ENCODE measurements around the gene HOXD10.
A peak's percentile ranks its signal among the peaks of the same experiment; 100 is the strongest.

Gene HOXD10

DNA sequence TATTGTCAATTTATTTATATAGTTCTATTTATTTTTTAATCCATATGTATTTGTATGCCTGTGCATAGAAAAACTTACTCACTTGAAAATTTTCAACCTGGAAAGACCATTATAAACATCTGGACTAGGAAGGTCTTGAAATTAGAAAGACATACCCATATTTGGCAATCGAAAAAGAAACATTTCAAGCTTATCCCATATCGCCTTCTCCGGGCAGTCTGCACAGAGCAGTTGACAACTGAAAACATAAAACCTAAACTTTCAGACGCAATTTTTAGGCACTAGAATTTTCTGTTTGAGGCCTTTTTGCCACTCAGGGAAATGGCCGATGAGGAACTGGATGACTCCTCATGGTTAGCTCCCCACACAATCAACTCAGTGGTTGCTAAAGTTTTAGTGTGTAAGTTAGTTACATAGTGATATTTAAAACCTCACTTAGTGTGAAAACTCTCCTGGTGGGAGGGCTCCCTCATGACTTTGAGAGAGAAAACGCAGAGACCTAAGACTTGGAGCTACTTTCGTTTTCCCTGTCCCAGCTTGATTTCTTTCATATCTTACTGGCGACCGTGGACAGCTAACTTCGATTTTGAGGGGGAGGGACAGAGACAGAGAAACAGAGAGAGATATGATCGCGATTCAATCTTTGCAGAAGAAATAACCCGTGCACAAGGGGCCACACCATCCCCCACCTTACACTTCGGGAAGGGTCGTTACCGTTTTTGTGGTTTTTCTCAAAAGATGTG lies 20.2 kb upstream of the HOXD10 start:
- DNase-seq (ENCODE audit: low read depth in 2 of 2), result no peak

DNA sequence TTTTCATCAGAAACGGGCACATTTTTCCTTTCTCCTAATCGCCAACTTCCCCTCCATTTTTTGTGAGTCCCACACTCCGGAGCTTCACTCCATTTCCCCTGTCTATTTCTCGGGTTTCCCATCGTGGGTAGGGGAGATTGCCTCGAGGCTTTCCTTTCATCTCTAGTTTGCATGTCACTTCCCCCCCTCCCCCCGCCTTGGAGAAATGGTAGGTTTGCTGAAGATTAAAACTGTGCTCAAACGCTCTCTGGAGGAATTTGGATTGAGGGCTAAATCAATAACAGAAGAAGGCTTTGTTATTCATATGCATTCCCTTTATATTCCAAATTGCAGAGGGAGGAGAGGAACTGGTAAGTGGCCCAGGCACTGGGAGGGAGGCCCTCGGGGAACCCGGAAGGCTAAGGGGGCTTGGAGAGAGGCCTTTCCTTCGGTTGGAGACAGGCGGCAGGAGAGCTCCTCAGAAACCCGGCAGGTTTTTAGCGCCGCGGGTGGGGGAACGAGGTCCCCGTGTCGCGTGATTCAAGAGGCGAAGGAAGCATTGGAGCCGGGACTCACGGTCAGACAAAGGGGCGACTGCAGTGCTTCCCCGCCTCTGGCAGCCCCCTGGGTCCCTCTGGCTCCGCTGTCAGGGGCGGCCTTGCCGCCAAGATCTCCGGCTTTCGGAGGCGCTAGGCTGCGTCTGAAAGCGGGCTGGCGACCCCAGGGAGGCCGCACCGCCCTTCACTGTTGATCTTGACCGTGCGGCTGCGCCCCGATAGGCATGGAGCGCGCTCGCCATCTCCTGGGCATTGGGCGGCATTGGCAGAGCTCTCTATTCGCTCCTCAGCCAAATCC lies 19.4 kb upstream of the HOXD10 start:
- peak in 1 of 2 donors; percentile 31 for DNase-seq (ENCODE audit: low read depth in 2 of 2)

DNA sequence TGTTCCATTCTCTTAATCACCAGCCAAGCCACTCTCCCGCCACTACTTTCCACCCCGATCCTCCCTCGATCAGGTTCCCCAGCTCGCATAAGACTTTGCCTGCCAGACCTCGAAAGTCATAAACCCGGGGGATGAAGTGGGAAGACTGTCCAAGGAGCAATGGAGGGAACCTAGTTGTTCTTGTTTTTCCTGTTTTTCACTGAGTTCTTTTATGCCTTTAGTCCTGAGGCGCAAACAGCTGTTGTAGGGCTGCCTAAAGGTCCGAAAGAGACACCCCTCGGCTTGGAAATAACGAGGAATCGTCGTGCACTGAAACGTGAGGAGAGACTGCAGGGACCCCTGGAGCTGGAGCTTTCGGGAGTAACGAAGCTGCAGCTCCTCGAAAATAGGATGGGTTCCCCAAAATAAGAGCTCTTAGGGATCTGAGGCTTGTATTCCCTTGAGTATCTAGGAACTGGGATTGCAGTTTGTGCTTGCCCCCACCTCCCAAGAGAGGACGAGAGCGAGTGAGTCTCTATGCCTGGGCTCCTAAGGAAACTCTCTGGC lies 18.7 kb upstream of the HOXD10 start:
- DNase-seq (ENCODE audit: low read depth in 2 of 2), result no peak

DNA sequence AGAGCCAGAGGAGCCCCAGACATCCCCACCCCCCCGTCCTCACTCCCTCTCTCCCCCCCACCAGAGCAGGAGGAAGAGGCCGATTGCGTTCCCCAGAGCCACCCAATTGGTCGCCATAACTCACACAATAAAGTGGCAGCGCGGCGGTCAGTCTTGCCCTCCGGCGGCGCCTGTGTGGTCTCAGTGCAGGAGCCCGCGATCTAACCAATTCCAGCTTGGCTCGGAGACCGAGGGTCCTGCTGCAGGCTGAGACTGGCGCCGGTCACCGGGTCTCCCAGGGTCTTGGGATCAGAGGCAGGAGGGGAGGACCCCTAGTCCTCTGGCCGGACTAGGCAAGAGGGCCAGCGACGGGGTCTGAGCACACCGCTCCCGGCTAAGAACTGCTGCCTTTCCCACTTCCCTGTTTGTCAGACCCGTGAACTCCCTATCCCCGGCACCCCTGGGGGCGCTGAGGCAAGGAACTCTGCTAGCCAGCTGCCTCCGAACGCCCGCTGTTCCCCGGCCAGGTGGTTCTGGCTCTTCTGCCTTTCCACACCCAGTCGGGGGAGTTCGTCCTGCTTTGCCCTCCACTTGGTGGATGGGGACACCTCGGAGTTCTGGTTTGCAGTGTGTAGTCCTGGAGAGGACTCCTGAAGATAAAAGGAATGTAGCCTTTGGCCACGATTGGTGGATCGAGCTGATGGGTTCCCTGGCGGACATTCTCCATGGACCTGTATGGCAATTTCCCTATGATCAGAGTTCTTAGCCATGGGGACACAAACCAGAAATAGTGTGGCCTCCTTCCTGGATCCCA lies 18.0 kb upstream of the HOXD10 start:
- no peak for DNase-seq (ENCODE audit: low read depth in 2 of 2)

DNA sequence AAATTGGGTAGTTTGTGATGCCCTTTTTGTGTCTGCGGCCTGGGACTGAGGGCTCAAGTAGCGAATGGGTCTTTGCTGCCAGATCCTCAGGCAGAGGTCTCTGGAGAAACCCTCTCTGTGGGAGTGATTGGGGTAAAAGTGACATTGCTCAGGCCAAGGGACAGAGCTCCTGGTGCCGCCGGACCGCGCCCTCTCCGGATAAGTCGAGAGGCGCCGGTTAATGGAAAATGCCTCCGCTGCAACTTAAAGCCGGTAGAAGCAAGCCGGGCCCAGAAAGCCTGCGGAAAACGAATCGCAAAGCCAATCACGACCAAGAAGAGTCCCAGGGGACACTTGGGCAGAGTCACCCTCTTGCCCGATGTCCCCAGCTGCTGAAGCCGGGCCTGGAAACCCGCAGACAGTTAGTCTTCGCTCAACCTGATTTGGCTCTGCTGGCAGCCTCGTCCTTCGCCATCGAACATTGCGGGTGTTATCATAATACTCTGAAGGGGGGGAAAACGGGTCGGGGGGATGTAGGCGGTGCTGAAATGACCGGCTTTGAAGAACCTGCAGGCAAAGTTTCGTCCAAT lies 17.3 kb upstream of the HOXD10 start:
- no peak for DNase-seq (ENCODE audit: low read depth in 2 of 2)

DNA sequence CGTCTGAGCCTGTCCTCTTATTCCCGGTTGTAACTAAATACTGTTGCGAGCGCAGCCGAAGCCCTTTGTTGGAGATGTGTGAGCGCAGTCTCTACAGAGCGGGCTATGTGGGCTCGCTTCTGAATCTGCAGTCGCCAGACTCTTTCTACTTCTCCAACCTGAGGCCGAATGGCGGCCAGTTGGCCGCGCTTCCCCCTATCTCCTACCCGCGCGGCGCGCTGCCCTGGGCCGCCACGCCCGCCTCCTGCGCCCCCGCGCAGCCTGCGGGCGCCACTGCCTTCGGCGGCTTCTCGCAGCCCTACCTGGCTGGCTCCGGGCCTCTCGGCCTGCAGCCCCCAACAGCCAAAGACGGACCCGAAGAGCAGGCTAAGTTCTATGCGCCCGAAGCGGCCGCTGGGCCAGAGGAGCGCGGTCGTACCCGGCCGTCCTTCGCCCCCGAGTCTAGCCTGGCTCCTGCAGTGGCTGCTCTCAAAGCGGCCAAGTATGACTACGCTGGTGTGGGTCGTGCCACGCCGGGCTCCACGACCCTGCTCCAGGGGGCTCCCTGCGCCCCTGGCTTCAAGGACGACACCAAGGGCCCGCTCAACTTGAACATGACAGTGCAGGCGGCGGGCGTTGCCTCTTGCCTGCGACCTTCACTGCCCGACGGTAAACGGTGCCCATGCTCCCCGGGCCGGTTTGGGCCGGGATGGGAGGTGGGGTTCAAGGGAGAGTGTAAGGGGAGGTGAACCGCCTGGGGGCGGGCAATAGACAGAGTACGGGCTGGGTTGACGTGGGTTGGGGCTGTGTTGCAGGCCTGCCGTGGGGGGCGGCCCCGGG lies 16.6 kb upstream of the HOXD10 start, which contains the start of gene HOXD12:
HOXD12 (plus strand) TSS at position 68 of the 819 bp plus-strand sequence; CDS start at position 75, 7 bp downstream.
- no peak for DNase-seq (ENCODE audit: low read depth in 2 of 2)

DNA sequence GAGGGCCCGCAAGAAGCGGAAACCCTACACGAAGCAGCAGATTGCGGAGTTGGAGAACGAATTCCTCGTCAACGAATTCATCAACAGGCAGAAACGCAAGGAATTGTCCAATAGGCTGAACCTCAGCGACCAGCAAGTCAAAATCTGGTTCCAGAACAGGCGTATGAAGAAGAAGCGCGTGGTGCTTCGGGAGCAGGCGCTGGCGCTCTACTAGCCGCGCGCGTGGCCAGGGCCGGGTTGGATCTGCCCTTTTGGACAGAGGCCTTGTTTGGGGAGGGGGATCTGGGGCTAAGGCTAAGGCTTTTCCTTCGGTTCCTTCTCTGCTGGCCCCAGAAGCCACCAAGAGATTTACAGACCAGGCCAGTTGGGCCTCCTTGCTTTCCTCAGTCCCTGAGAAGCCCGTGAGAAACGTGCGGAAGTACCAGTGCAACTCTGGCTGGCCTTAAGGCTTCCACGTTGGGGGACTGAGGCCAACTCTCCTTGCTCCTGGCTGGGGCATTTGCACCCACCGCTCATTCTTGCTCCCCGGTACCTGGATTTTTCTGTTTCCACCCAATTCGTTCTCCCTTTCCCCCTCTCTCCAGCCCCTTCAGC lies 15.9 kb upstream of the HOXD10 start:
- DNase-seq (ENCODE audit: low read depth in 2 of 2), result no peak

DNA sequence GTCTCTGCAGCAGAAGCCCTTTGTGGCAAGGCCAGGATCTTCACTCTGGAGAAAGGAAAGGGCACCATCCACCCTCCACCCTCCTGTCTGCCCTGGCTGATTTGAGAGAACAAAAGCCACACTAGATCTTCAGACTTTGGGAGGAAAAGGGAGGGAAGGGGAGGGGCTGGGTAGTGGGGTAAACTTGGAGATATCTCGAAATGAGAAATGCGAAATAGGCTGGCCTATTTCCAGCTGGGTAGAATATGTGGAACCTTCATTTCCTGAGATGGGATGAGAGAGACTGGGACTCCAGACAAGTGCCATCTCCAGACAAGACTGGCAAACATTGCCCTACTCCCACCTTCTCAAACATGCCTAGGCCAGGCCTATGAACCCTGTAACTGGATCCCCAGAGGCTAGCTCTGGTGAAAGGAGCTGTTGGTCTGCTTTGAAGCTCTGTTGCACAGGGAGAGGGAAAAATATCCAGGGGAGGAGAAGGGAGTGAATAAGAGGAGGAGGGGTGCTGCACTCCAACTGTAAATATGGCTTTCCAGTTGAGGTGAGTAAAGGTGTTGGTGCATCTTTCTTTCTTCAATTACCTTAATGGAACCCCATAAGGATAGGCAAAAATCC lies 15.3 kb upstream of the HOXD10 start:
- no peak for DNase-seq (ENCODE audit: low read depth in 2 of 2)

DNA sequence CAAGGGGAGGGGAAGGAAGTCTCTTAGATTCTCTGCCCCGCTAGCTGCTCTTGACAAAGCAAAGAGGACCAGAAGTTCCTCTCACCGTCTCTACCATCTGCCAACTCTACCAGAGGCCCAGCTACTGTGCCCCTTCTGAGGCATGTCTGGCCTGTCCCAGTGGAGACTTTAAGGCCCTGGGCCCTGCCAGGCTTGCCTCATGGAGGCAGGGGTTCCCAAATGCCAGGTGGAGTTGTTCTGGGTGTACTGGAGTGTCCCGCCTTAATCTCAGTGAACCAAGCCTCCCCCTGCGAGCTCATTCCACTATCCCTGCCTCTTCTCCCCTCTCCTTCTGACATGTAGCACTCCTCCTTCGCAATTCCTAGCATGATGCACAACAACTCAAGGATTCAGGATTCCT lies 14.7 kb upstream of the HOXD10 start:
- no peak for DNase-seq (ENCODE audit: low read depth in 2 of 2)

DNA sequence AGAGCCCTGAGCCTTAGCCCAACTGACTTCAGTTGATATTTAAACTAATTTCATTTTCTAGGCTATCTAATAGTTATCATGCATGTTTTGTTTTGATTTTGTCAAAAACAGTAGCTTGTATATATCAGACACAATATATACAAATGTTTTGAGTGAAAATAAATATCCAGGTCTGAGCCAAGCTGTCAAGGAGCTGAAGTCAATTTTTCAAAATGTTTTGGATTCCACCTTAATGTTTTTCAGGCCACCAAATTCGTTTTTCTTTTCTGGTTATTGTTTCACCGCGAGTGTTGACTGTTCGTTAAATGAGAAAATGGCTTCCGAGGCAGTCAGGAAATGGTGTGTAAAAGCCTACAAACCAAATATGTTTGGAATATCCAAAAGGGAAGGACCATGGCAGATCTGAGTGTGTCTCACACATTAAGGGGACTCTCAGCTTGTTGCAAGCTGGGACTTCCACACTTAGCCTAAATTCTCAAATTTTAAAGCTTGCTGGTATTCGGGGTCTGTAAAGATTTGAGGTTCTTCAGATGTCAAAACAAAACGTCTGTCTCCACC lies 14.2 kb upstream of the HOXD10 start:
- DNase-seq (ENCODE audit: low read depth in 2 of 2), result no peak

DNA sequence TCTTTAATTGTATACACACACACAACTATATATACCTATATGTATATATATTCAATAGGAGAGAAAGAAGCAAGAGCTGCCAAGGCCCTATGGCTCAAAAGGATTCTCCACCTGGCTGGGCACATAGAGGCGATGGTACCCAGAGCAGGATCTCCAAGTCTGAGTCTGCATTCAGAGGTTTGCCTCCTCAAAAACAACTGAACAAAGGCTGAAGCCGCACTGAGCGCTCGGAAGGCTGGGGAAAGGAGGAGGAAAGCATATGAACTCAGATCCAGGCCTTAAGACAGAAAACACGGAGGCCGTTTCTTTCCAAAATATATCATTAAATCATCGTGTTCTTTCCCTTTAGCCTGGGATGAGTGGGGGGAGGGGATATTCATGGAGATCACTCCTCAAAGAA lies 13.4 kb upstream of the HOXD10 start:
- no peak for DNase-seq (ENCODE audit: low read depth in 2 of 2)

DNA sequence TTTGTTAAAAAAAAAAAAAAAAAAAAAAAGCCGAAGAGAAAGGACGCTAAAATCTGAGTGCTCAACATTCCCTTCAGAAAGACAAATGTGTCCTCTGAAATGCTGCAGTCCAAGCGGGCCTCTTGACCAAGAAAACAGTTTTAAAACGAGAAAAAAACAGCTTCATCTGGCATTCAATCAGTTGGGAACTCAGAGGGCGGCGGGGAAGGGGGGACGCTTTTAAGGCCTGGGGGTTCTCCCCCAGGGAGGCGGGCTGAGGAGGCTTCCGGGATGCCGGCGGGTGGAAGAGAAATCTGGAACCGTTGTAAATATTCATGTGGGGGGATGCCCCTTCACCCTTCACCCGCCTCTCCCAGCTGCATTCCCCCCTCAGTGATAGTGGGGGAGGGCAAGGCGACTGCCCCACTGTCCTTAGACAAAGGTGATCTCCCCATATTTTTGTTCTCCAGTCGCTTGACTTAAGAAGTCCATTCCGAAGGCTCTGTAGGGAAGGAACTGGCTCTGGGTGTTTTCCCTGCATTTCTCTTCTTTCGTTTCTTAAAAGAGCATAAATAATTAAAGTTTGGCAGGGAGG lies 12.7 kb upstream of the HOXD10 start:
- DNase-seq (ENCODE audit: low read depth in 2 of 2), result no peak

DNA sequence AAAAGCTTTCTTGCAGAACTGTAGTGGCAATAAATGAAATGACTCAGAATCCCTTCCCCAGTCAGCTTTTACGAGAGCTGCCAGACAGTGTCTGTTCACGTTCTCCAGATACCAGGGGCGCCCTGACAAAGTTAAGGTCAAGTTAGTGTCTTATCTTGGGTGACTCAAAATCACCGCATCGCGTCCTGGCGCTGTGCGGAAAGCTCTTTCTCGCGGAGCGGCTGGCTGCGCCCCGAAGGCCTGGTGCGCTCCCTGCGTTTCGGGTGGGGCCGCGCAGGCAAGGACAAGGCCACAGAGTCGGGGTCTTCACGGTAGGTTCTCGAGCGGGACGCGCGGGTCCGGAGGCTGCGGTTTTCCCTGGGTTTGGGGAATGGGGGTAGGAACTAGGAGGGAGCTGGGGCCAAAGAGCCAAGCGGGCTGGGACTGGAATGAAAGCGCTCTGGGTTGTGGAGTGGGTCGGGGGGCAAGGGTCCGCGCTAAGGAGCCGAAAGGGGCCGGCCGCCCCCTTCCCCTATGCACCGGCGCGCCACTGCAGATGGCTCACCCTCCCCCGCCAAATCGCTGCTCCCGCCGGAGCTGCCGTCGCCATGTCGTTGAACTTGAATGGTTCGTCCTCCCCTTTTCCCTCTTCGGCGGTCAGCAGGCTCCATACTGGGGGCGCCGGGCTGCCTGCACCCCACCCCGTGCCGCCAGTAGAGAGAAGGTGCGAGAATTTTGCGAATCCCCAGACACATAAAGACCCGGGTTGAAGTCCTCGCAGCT lies 12.1 kb upstream of the HOXD10 start:
- DNase-seq (ENCODE audit: low read depth in 2 of 2), result no peak

DNA sequence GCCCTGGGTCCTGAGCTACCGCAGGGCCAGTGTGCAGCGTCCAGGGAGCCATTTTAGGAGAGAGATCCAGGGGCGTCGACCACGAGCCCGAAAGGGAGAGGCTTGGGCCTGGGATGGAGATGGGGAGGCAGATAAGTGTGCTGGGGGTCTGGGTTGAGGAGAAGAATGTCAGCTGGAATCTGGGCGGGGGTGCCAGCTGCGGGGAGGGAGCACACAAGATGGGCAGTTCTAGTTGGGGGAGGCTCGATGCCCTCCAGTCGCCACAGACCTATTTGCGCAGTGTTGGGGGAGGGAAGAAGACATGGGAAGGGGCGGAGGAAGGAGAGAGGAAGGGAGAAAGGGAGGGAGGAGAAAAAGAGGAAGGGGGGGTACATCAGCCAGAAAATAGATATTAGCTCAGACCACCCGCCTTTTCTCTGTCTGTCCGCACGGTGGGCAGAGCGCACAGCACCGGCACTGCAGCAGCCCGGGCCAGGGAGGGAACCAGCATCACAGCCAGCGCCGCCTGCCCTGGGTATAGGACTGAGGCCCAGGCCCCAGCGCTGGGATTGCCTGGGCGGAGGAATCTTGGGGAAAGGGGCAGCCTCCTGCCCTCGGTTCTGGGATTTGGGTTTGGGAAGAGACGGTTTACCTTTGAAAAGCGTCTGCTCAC lies 11.4 kb upstream of the HOXD10 start:
- DNase-seq (ENCODE audit: low read depth in 2 of 2), result no peak

DNA sequence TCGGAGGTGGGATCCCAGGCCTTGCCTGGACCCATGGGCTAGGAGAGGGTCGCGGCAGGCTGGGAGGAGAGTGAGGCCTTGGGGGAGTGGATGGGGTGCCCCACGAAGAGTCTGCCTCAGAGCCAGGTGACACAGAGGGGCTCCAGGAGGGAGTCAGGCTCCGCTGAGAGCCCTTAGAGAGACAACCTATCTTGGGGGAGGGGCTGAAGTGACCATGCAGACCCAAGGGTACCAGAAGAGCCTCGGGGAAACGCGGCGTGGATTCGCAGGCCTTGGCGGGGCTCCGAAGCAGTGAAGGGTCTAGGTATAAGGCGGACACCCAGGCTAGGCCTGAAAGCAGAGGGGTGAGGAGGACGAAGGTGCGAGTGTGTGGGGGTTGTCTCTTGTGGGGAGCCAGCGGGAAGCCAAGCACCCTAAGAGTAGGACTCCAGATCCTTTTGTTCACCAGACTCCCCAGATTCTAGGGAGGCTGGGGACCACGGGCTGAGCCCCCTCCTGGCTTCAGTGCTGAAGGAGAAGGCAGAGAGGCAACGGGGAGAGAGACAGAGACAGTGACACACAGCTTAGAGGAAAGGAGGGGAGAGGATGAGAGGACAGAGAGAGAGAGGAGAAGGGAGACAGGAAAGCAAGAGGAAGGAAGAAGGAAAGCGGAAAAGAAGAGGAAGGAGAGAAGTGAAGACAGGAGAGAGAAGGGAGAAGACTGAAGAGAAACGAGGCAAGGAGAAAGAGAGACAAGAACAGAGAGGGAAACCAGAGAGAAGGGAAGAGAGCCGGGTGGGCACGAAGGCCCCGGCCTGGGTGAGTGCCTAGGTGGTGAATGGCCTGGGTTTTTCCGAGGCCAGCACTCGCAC lies 10.6 kb upstream of the HOXD10 start:
- DNase-seq (ENCODE audit: low read depth in 2 of 2), result no peak

DNA sequence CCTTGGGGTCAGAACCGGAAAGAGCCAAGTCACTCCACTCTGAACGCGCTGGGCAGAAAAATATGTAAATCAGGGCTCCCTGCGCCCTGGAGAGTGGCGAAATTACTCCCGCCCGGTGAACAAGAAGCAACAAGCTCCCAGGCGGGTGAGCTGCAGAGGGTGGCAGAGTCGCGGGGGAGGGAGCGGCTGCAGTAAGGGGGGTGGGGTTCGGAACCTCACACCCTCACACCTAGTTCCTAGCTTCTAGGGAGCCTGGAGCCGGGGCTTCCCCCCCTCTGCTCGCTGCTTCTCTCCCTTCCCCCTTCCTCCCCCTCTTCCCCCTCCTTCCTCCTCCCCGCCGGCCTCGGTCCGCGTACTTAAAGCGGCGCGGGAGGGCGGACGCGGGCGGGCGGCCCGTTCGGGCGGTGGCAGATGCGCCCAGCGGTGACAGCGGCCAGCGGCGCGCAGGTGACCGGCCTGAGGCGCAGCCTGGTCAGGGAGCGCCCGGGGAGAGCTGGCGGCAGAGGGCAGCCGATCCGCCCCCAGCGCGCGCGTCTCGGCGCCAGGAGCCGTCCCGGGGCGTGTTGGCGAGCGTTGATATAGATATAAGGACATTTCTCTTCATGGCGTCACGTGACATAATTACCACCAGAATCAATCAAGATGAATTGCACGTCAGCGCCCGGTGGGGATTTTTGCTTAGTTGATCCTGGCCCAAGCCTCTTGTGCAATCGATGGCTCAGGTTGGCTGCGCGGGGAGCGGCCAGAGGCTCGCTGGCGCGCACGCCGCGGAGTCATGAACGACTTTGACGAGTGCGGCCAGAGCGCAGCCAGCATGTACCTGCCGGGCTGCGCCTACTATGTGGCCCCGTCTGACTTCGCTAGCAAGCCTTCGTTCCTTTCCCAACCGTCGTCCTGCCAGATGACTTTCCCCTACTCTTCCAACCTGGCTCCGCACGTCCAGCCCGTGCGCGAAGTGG lies 9.7 kb upstream of the HOXD10 start, which contains the start of gene HOXD11:
HOXD11 (plus strand) TSS at position 700 of the 959 bp plus-strand sequence; CDS start at position 776, 76 bp downstream.
- no peak for DNase-seq (ENCODE audit: low read depth in 2 of 2)

Data from activated CD4-positive, alpha-beta T cell treated with anti-CD3 and anti-CD28 coated beads for 24 hours (primary cell).